Uterus (tissue), 4 donors: ENCODE results near the gene LDLRAD4. TPM values are rescaled to one million over a fixed set of nuclear protein-coding genes. Genes with fewer than 3 reads are reported as not detected.

ENCODE experiments used
- DNase-seq, 2 donors: peaks; one replicate each; pipeline ENCODE4 v3.0.0-alpha.2; 2019 to 2020
- H3K27ac ChIP-seq, 2 donors: fragments of 200-600 bp; sonication (generic); 1 replicate in 1 of 2; 2 replicates in 1 of 2; pipeline ENCODE4 v1.5.1; 2016 to 2018
- H3K27me3 ChIP-seq, 2 donors: fragments of 200-600 bp; sonication (generic); one replicate each; pipeline ENCODE4 v1.5.1; 2018 to 2019; ENCODE audit warnings: control low read depth in 1 of 2
- H3K36me3 ChIP-seq, 2 donors: fragments of 200-600 bp; sonication (generic); one replicate each; pipeline ENCODE4 v1.5.1; 2019; ENCODE audit warnings: control low read depth in 1 of 2
- H3K4me1 ChIP-seq, 2 donors: fragments of 200-600 bp; sonication (generic); one replicate each; pipeline ENCODE4 v1.5.1; 2018 to 2019; ENCODE audit warnings: control low read depth in 1 of 2
- H3K4me3 ChIP-seq, 2 donors: fragments of 200-600 bp; sonication (generic); 1 replicate in 1 of 2; 2 replicates in 1 of 2; pipeline ENCODE4 v1.5.1; 2018 to 2019; ENCODE audit warnings: mild to moderate bottlenecking in 1 of 2
- H3K9me3 ChIP-seq, 2 donors: fragments of 200-600 bp; sonication (generic); one replicate each; pipeline ENCODE4 v1.5.1; 2019; ENCODE audit warnings: control low read depth in 1 of 2
- POLR2A ChIP-seq, 2 donors: fragments of 450-650 bp; IDR thresholded peaks; one replicate each; pipeline ENCODE4 v1.6.1; 2016; ENCODE audit warnings: antibody characterized with exemption in 2 of 2, mild to moderate bottlenecking in 1 of 2, moderate library complexity in 1 of 2
- intact Hi-C: fragments of 100-400 bp; cut with DNase I; formaldehyde crosslinking; loops from one replicate; pipeline ENCODE4 v1.15.1; 2023; ENCODE audit warnings: low total_unique reads
- total RNA-seq, 4 donors: library from RNA; depleted of rRNA in 3 of 4; stranded (reverse); fragments of >200 nt in 3 of 4; gene quantifications; one replicate each; pipeline versions ENCODE4 v1.1.0 to v1.2.4, GENCODE V29; 2014 to 2023
- TF ChIP-seq, protein P1 (sequence below), 4 experiments: fragments of 200-600 bp in 2 of 4; fragments of 450-650 bp in 2 of 4; sonication (generic) in 2 of 4; IDR thresholded peaks; one replicate each; pipeline ENCODE4 v1.5.1; 2016 to 2019; ENCODE audit warnings: antibody characterized with exemption in 4 of 4, mild to moderate bottlenecking in 2 of 4, moderate library complexity in 1 of 4
- donor health status: DM: yes; HTN: yes; CAD: no.

LDLRAD4 gene
- total RNA-seq, 4 donors from 2014 or later = 23.8 to 82.2 (median 39.3) TPM

DNA sequence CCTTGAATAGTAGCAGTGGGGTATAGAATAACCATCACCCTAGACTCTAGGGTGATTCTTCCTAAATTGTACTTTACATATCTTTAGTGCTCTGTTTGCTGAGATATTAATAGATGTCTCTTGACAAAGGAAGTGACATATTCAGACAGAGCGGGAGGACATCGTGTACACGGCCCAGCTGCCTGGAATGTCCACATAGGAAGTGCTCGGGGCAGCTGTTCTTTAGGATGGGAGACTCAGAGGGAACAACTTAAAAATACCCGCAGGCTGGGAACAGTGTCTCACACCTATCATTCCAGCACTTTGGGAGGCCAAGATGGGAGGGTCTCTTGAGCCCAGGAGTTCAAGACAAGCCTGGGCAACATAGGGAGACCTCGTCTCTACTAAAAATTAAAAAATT, 301.7 kb downstream of the LDLRAD4 start:
- H3K27me3 ChIP-seq = no peaks in the 10 kb centered on the region
- no peak overlapping the region for H3K27ac ChIP-seq
- no peak overlapping the region for H3K4me3 ChIP-seq
- no peaks in the 10 kb centered on the region for H3K4me1 ChIP-seq
- H3K9me3 ChIP-seq = no peaks in the 10 kb centered on the region
- DNase-seq = no peak
- no peak for TF ChIP-seq POLR2A (IDR thresholded peaks at IDR 0.05)
- TF ChIP-seq, protein P1, sequence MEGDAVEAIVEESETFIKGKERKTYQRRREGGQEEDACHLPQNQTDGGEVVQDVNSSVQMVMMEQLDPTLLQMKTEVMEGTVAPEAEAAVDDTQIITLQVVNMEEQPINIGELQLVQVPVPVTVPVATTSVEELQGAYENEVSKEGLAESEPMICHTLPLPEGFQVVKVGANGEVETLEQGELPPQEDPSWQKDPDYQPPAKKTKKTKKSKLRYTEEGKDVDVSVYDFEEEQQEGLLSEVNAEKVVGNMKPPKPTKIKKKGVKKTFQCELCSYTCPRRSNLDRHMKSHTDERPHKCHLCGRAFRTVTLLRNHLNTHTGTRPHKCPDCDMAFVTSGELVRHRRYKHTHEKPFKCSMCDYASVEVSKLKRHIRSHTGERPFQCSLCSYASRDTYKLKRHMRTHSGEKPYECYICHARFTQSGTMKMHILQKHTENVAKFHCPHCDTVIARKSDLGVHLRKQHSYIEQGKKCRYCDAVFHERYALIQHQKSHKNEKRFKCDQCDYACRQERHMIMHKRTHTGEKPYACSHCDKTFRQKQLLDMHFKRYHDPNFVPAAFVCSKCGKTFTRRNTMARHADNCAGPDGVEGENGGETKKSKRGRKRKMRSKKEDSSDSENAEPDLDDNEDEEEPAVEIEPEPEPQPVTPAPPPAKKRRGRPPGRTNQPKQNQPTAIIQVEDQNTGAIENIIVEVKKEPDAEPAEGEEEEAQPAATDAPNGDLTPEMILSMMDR (IDR thresholded peaks at IDR 0.05) = no peak
- H3K36me3 ChIP-seq = no peaks in the 10 kb centered on the region
- intact Hi-C loops = no loop called here

DNA sequence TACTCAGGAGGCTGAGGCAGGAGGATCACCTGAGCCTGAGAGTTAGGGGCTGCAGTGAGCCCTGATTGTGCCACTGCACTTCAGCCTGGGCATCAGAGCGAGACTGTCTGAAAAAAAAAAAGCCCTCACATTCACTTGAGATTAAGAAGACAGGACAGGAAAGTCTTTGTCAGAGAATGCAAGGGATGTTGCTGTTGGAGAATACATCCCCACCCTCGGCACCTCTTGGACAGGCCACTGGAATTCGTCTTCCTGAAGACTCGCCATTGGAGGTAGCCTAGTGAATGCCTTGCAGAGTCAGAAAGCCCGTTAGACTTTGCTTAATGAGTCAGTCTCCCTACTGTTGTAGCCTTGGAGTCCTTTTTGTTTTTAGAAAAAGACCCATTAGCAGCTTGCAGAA, 302.2 kb downstream of the LDLRAD4 start:
- TF ChIP-seq, protein P1 (IDR thresholded peaks at IDR 0.05) = no peak
- TF ChIP-seq POLR2A (IDR thresholded peaks at IDR 0.05) = no peak
- DNase-seq = no peak
- Histone ChIP-seq H3K36me3 (no peaks in the 10 kb centered on the region), H3K9me3 (no peaks in the 10 kb centered on the region), H3K4me3 (no peak overlapping the region), H3K4me1 (no peaks in the 10 kb centered on the region), H3K27ac (no peak overlapping the region), H3K27me3 (no peaks in the 10 kb centered on the region)
- intact Hi-C loops = no loop called here

DNA sequence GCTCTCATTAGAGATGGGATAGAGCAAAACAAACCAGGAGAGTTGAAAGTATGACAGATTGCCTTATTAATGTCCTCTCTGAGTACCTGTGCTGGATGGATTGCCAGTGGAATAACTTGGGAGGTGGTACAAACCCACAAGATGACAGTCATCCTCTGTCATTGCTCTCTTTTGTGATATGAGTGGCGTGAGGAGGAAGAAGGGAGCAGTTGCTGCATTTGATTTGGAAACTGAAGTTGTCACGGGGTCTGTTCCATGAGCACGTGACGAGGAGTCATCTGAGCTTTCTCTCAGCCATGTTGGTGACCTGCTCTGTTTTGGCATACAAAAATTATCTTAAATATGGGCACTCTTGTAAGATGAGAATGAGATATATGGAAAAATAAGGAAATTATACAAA, 302.9 kb downstream of the LDLRAD4 start:
- intact Hi-C loops = no loop called here
- no peak overlapping the region for H3K27ac ChIP-seq
- H3K4me3 ChIP-seq = no peak overlapping the region
- H3K9me3 ChIP-seq = no peaks in the 10 kb centered on the region
- no peaks in the 10 kb centered on the region for H3K36me3 ChIP-seq
- no peak for TF ChIP-seq POLR2A (IDR thresholded peaks at IDR 0.05)
- TF ChIP-seq, protein P1 (IDR thresholded peaks at IDR 0.05) = no peak
- no peak for DNase-seq
- no peaks in the 10 kb centered on the region for H3K4me1 ChIP-seq
- no peaks in the 10 kb centered on the region for H3K27me3 ChIP-seq

DNA sequence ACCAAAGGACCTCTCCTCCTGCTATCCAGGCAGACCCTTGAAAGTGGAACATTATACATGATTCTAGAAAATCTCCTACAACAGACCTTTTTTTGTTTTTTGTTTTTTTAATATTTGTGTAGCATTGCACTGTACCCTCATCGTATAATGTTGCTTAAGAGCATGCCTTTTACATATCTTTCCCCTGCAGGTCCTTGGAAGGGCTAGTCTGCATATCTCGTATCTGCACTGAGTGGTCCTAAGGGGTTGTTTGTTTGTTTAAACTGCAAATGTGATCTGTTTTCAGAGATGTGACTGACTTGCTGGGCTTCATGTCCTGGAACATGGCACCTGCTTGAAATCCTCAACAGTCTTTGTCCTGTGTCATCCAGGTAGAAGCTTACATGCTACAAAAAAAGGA, 303.7 kb downstream of the LDLRAD4 start:
- Histone ChIP-seq H3K4me1 (no peaks in the 10 kb centered on the region), H3K9me3 (no peaks in the 10 kb centered on the region), H3K27me3 (no peaks in the 10 kb centered on the region), H3K4me3 (no peak overlapping the region), H3K27ac (no peak overlapping the region), H3K36me3 (no peaks in the 10 kb centered on the region)
- no peak for DNase-seq
- TF ChIP-seq, protein P1 (IDR thresholded peaks at IDR 0.05) = no peak
- TF ChIP-seq POLR2A (IDR thresholded peaks at IDR 0.05) = no peak
- intact Hi-C loops = no loop called here

DNA sequence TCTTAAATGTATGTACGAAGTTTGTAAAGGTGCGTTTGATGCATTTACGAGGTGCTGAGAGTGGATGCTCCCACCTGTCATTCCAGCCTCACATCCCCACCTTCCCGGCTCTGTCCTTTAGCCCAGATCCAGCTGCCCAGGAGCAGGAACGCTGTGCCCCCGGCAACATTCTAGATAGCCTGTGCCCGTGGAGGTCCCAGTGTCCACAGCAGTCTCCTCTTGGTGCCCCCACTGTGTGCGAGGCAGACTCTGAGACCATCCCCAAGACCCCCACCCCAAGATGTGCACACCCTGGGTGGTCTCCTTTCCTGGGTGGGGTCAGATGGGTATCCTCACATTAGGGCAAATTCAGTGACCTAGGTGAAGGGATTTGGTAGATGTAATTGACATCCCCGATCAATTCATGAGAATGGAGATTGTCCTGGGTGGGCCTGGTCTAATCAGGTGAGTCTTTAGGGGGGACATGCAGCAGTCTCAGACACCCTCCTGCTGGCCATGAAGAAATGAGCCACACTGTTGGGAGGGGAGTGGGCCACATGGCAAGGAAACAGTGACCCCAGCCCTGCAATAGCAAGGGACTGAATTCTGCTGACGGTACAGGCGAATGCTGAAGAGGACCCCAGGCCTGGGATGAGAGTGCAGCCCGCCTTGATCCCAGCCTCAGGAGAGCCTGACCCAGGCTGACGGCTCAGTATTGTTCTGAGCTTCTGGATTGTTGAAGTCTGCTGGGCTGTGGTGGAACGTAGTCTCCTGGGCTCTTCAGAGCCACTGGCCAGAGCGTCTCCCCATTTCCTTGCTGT, 304.5 kb downstream of the LDLRAD4 start:
- no peaks in the 10 kb centered on the region for H3K27me3 ChIP-seq
- intact Hi-C loops = no loop called here
- no peaks in the 10 kb centered on the region for H3K36me3 ChIP-seq
- TF ChIP-seq POLR2A (IDR thresholded peaks at IDR 0.05) = no peak
- TF ChIP-seq, protein P1 (IDR thresholded peaks at IDR 0.05) = no peak
- H3K9me3 ChIP-seq = no peaks in the 10 kb centered on the region
- H3K4me3 ChIP-seq = no peak overlapping the region
- H3K27ac ChIP-seq = no peak overlapping the region
- no peaks in the 10 kb centered on the region for H3K4me1 ChIP-seq
- DNase-seq = no peak
